Activated naive CD4-positive, alpha-beta T cell treated with anti-CD3 and anti-CD28 coated beads, Interleukin-2, amount 10 ng/mL, durations not matched to agents 7 days and 5 days (primary cell): ENCODE measurements around the gene SMG6.
"Not testable (repeated sequence)": the region's sequence is repeated elsewhere in the genome, so short reads cannot be mapped to it uniquely, and the experiment has no call there.

Source experiments
- CTCF ChIA-PET: fragments of 350-600 bp; sonication (Branson Sonifier 250); formaldehyde crosslinking; loops from one replicate; lab custom pipeline; 2021; ENCODE audit warnings: antibody characterized with exemption; lab: Charles Lee
- DNase-seq: peaks from one replicate; pipeline ENCODE4 v3.0.0-alpha.2; 2020
- H3K27ac Mint-ChIP-seq: one replicate; pipeline ENCODE4 v1.8.0; 2021; ENCODE audit warnings: mild to moderate bottlenecking, moderate library complexity, mixed read lengths
- H3K27me3 Mint-ChIP-seq: one replicate; pipeline ENCODE4 v1.8.0; 2021; ENCODE audit warnings: mild to moderate bottlenecking, mixed read lengths
- H3K36me3 Mint-ChIP-seq: one replicate; pipeline ENCODE4 v1.8.0; 2021; ENCODE audit warnings: mixed read lengths
- H3K4me1 Mint-ChIP-seq: one replicate; pipeline ENCODE4 v1.8.0; 2021; ENCODE audit warnings: mixed read lengths
- H3K4me3 Mint-ChIP-seq: one replicate; pipeline ENCODE4 v1.8.0; 2021; ENCODE audit warnings: mild to moderate bottlenecking, moderate library complexity, mixed read lengths
- H3K9me3 Mint-ChIP-seq: one replicate; pipeline ENCODE4 v1.8.0; 2021; ENCODE audit warnings: mixed read lengths

SMG6 gene

DNA sequence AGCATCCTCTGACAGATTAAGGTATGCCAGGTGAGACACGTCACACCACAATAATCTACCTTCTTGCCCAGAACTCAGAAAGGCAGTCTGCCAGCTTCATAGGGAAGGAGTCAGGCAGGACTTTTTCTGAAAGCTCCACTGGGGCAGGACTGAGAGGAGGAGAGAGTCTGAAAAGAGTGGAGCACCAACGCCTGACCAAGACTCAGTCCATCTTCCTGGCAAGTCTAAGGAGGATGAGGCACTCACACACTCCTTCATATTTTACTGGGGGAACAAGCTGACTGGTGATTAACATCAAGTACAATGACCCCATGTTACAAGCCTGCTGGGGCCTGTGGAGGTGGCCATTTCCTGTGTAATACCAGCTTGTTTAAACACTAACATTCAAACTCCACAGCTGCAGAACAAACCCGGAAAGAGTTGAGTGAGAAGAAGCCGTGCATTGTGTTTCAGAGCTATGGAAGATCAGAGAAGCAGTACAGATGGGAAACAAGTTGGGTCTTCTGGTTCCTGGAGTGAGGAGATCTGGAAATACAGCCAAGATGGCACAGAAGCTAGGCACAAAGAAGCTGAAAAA, 126.3 kb downstream of the SMG6 start:
- no peaks in the 10 kb centered on the region for H3K27me3 Mint-ChIP-seq
- peaks cover 47% of the 10 kb centered on the region for H3K4me1 Mint-ChIP-seq
- CTCF ChIA-PET: interaction anchor here (1.1 to 1.3 kb wide), 2 partner anchors 12 to 67 kb away, joined by 3 read pairs; no protein-coding TSS in a partner anchor
- H3K9me3 Mint-ChIP-seq: no peaks in the 10 kb centered on the region
- no peak overlapping the region for H3K4me3 Mint-ChIP-seq
- no peak for DNase-seq
- H3K27ac Mint-ChIP-seq: no peak overlapping the region
- peaks cover 52% of the 10 kb centered on the region for H3K36me3 Mint-ChIP-seq

DNA sequence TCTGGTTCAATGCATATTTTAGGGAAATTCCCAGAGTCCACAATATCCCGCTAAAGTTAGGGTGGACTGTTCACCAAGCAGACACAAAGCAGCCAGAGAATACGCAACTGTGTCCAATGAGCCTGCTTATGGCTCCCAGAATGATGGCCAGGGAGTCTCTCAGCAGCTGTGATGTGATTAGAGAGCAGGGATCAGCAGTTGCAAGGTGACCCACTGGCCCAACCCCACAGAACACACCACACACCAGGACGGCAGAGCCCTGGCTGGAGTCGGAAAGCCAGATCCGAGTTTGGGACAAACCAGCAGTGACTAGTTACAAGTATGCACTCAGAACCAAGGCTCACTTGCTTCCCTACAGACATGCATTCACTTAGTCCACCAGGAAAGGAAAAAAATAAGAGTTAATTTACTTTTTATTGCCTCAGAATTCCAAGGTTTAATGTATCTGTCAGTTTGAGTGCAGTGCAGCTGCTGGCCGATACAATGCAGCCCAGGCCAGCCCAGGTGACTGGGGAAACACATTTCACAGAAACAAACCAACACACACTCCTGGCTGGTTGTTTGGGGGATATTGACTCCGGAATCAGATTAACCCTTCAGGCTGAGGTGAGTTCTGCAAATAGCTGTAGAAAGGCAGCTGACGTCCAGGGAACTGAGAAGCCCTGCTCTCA, 127.0 kb downstream of the SMG6 start:
- H3K27me3 Mint-ChIP-seq: no peaks in the 10 kb centered on the region
- CTCF ChIA-PET: interaction anchor here (1.0 to 1.3 kb wide), 3 partner anchors 11 to 117 kb away, joined by 3 read pairs; no protein-coding TSS in a partner anchor
- H3K4me3 Mint-ChIP-seq: no peak overlapping the region
- peaks cover 51% of the 10 kb centered on the region for H3K36me3 Mint-ChIP-seq
- peaks cover 41% of the 10 kb centered on the region for H3K4me1 Mint-ChIP-seq
- H3K27ac Mint-ChIP-seq: peak overlapping the region; percentile 12
- no peaks in the 10 kb centered on the region for H3K9me3 Mint-ChIP-seq
- DNase-seq: no peak

DNA sequence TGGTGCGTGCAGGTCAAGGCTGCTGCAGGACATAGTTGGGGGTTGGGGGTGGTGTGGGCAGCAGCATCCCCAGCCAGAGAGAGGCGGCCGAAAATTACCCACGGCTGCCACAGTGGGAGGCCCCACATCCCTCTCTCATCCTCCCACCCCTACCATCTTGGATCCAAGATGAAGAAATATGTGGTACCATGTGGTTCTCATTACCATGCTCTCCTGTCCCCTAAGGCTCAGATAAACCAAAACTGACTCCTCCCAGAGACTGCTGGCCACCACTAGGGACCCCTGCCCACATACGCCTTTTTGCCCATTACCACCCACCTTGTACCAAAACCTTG, 128.3 kb downstream of the SMG6 start:
- peaks cover 39% of the 10 kb centered on the region for H3K4me1 Mint-ChIP-seq
- no peaks in the 10 kb centered on the region for H3K9me3 Mint-ChIP-seq
- CTCF ChIA-PET: interaction anchor here (1.7 kb wide), 1 partner anchor 39 kb away, joined by 3 read pairs; no protein-coding TSS in a partner anchor
- H3K36me3 Mint-ChIP-seq: peaks cover 53% of the 10 kb centered on the region
- no peaks in the 10 kb centered on the region for H3K27me3 Mint-ChIP-seq
- H3K27ac Mint-ChIP-seq: peak overlapping the region; percentile 47
- H3K4me3 Mint-ChIP-seq: no peak overlapping the region
- DNase-seq: no peak

DNA sequence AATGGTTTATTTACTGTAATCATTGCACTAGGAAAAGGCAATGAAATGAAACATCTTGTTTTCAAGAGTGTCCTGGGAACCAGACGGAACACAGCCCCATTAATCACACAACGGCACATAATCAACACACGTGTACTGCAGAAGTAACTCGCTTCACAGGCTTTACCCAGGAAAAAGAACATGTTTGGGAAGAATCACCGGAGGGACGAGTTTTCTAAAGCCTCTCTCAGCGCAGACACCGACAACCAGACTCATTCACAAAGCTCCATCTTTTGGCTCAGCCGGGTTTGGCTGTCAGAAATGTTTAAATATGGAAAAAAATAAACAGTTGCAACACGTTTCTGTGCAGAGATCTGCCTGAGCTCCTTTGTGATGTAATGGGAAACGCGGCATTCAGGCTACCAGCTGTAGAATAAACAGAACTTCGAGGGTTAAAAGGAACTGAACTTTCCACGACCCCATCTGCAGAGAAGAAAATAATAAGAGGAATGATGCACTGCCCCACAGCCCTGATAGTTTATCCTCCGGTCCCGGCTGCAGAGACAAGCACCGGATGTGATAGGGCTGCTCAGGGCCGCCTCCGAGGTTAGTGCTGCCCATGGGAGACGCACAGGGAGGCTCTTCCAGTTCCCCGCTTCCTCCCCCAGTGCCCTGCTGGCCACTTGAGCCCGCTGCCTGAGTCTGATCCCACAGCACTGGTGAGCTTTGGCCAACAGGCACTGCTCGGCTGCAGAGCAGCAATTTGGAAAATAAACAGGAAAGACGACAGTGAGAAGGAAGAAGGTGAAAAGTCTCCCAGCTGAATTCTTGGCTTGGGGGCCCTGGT, 128.9 kb downstream of the SMG6 start:
- H3K4me1 Mint-ChIP-seq: peaks cover 39% of the 10 kb centered on the region
- H3K27ac Mint-ChIP-seq: peak overlapping the region; percentile 67
- H3K9me3 Mint-ChIP-seq: no peaks in the 10 kb centered on the region

DNA sequence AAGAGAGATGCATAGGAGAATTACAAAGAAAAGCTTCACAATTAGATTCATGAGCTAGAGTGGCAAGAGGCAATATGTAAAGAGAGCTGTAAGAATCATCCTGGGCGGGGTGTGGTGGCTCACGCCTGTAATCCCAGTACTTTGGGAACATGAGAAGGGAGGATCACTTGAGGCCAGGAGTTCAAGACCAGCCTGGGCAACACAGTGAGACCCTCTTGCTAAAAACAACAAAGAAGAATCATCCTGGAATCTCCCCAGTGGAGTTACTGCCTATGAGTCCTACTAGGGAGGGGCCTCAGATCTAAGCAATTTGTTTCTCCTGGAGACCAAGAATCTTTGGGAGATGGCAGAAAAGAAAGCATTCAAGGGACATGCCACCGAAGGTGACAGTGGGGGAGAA, 129.6 kb downstream of the SMG6 start:
- no peak for DNase-seq
- Mint-ChIP-seq H3K36me3 (peaks cover 60% of the 10 kb centered on the region), H3K4me1 (peaks cover 39% of the 10 kb centered on the region), H3K27me3 (no peaks in the 10 kb centered on the region), H3K4me3 (no peak overlapping the region), H3K27ac (peak overlapping the region; percentile 50), H3K9me3 (no peaks in the 10 kb centered on the region)
- CTCF ChIA-PET: no interaction called here

More for the DNA sequence above, 128.9 kb downstream of the SMG6 start:
- Mint-ChIP-seq H3K27me3 (no peaks in the 10 kb centered on the region), H3K4me3 (no peak overlapping the region), H3K36me3 (peaks cover 54% of the 10 kb centered on the region)
- CTCF ChIA-PET: interaction anchor here (1.7 kb wide), 1 partner anchor 39 kb away, joined by 3 read pairs; no protein-coding TSS in a partner anchor
- no peak for DNase-seq

DNA sequence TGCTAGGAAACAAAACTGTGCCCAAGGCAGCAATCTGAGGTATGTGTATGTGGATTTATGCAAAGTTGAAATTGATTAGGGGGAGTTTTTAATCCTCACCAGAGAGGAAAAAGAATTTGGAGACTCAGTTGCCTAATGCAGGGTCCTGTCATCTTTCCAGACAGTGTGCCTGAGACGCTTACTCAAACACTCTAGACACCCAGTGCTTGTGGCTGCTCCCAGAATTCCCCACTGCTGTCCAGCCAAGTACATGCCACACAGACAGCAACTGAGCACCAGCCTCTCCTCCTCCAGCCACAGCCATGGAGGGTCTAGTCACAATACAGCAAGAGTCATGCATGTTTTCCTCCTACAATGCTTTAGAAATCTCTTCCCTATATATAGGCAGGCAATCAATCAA, 130.6 kb downstream of the SMG6 start:
- H3K4me3 Mint-ChIP-seq: no peak overlapping the region
- no peak overlapping the region for H3K27ac Mint-ChIP-seq
- CTCF ChIA-PET: interaction anchor here (0.7 kb wide), 1 partner anchor 104 kb away, joined by 4 read pairs; no protein-coding TSS in a partner anchor
- peaks cover 60% of the 10 kb centered on the region for H3K36me3 Mint-ChIP-seq
- peaks cover 37% of the 10 kb centered on the region for H3K4me1 Mint-ChIP-seq
- DNase-seq: no peak
- H3K27me3 Mint-ChIP-seq: no peaks in the 10 kb centered on the region
- H3K9me3 Mint-ChIP-seq: no peaks in the 10 kb centered on the region

DNA sequence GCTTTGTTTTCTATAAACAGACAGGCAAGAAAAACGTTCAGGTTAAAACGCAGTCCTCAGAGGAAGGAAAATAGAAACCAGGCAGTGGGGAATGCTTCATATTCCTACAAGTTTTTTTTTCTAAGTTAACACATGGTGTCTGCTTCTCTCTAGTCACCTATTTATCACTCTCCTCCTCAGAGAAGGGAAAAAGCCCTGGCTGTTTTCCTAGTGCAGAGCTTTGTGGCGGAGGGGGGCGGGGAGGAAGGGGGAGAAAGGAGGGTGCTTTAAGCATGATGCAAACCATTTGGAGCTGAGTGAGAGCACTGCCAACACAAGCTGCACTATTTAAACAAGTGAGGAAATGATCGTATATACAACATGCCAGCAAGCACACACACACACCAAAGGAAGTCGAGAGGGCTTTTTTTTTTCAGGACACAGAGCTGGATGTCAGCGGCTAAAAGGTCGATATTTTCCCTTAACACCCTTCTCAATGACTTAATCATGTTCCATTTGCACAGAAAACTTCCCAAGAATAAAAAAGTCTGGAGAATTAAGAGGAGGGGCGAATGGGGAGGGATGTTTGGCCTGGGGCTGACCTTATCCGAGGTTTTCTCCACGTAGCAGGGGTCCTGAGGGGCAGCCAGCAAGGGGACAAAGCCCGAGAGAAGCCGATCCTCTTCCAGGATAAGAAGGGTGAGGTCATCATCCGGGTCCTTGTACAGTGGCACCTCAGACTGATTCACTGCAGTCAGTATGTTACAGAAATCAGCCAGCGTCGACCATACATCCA, 131.3 kb downstream of the SMG6 start:
- Mint-ChIP-seq H3K9me3 (no peaks in the 10 kb centered on the region), H3K4me3 (no peak overlapping the region), H3K27me3 (no peaks in the 10 kb centered on the region), H3K4me1 (peaks cover 32% of the 10 kb centered on the region), H3K36me3 (peaks cover 55% of the 10 kb centered on the region), H3K27ac (no peak overlapping the region)
- DNase-seq: no peak
- CTCF ChIA-PET: interaction anchor here (0.7 kb wide), 1 partner anchor 103 kb away, joined by 4 read pairs; no protein-coding TSS in a partner anchor

DNA sequence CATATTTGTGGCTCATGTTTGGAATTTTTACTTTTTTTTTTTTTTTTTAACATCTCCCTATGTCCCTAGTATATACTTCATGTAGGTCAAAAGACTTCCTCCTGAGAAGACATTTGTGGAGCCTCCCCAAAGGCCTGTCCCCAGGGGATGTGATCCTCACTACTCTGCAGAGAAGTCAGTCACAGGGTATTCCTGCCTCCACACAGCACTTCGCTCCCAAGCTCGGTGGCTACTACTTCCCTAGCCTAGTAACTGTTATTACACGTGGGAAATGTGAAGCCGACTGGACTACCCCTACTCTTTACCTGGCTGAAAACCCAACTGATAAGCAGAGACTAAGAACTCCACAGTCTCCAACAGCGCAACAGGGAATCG, 131.9 kb downstream of the SMG6 start:
- Mint-ChIP-seq H3K9me3 (no peaks in the 10 kb centered on the region), H3K4me3 (no peak overlapping the region), H3K4me1 (peaks cover 29% of the 10 kb centered on the region), H3K27me3 (no peaks in the 10 kb centered on the region), H3K36me3 (peaks cover 54% of the 10 kb centered on the region), H3K27ac (no peak overlapping the region)
- no peak for DNase-seq
- CTCF ChIA-PET: no interaction called here

DNA sequence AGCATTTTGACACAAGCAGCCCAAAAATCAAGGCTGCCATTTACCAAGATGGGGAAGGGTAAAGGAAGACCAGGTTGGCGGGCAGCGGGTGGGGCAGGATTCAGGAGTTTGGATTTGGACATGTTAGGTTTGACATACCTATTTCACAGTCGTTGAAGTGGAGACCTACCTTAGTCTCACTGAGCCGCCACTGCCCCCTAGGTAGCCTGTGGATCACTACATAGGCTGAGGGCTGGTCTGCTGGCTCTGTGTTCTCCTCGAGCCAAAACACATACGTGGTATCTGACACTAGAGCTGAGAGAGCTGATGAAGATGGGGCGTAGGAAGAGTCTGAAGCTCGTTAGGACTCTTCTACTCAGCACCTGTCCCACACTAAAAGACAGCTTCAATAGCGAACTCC, 133.6 kb downstream of the SMG6 start:
- H3K27me3 Mint-ChIP-seq: no peaks in the 10 kb centered on the region
- no peak overlapping the region for H3K27ac Mint-ChIP-seq
- peaks cover 53% of the 10 kb centered on the region for H3K36me3 Mint-ChIP-seq

DNA sequence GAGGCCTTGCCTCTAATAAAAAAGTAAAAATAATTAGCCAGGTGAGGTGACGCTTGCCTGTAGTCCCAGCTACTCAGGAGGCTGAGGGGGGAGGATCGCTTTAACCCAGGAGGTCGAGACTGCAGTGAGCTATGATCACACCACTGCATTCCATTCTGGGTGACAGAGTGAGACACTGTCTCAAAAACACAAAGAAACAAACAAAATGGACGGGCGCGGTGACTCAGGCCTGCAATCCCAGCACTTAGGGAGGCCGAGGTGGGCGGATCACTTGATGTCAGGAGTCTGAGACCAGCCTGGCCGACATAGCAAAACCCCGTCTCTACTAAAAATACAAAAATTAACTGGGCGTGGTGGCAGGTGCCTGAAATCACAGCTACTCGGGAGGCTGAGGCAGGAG, 137.9 kb downstream of the SMG6 start:
- H3K9me3 Mint-ChIP-seq, DNase-seq, H3K27me3 Mint-ChIP-seq, H3K27ac Mint-ChIP-seq, H3K4me1 Mint-ChIP-seq, H3K4me3 Mint-ChIP-seq: not testable (repeated sequence)
- H3K36me3 Mint-ChIP-seq: peaks cover 36% of the 10 kb centered on the region
- CTCF ChIA-PET: interaction anchor here (0.8 to 1.4 kb wide), 2 partner anchors 11 to 111 kb away, joined by 3 read pairs; partner anchors contain the start of gene HIC1

More for the DNA sequence above, 133.6 kb downstream of the SMG6 start:
- Mint-ChIP-seq H3K4me1 (peaks cover 13% of the 10 kb centered on the region), H3K4me3 (no peak overlapping the region), H3K9me3 (no peaks in the 10 kb centered on the region)
- DNase-seq: peak; percentile 46
- CTCF ChIA-PET: interaction anchor here (0.8 to 1.2 kb wide), 3 partner anchors 74 to 105 kb away, joined by 3 to 4 read pairs (median 3); no protein-coding TSS in a partner anchor

DNA sequence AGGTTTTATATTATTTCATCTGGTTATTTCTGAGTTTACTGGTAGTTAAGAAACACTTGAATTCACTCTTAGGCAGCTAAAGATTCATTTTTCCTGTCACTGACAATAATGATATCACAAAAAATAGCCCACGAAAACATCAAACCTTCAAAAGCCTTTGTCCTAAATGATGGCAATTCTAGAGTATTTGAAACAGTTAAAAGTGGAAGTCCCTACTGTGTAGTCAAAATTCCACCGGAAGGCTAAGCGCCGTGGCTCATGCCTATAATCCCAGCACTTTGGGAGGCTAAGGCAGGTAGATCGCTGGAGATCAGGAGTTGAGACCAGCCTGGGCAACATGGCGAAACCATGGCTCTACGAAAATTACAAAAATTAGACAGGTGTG, 145.2 kb downstream of the SMG6 start:
- H3K27me3 Mint-ChIP-seq: no peaks in the 10 kb centered on the region
- no peak overlapping the region for H3K27ac Mint-ChIP-seq
- no peak overlapping the region for H3K4me3 Mint-ChIP-seq
- CTCF ChIA-PET: interaction anchor here (0.7 to 1.2 kb wide), 2 partner anchors 9 to 35 kb away, joined by 3 to 7 read pairs; no protein-coding TSS in a partner anchor
- H3K36me3 Mint-ChIP-seq: peaks cover 49% of the 10 kb centered on the region
- H3K4me1 Mint-ChIP-seq: peaks cover 12% of the 10 kb centered on the region
- no peak for DNase-seq
- no peaks in the 10 kb centered on the region for H3K9me3 Mint-ChIP-seq

DNA sequence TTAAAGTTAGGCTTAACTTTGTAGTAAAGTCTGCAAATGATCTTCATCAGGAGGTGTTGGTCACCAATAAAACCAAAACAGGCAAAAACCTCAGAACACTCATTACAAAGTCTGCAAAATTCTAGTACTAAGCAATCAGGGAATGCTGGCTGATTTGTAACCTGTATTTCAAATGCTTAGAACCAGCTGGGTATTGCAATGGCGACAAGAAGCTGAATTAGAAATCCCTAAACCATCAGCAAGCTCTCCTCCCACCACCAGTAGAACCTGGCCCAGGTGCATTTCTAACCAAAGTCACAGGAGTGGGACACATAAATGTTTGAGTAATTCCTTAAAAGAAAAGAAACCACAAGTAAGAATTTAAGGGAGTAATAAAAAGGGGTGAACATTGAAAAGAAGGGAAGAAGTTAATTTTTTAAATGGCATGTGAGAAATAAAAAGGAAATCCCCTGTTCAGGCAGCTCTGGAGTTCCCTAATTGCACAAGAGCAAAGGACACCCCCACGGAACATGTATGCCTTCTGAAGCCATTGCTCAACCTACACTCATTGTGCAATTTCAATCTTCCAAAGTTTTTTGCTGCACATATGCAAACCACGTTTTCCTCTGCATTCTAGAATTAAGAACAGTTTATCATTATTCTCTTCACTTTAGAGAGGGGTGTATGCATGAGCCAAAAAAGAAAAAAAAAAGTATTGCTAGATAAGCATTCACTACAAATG, 145.8 kb downstream of the SMG6 start:
- no peak for DNase-seq
- Mint-ChIP-seq H3K9me3 (no peaks in the 10 kb centered on the region), H3K36me3 (peaks cover 53% of the 10 kb centered on the region), H3K4me3 (no peak overlapping the region), H3K27me3 (no peaks in the 10 kb centered on the region), H3K4me1 (peaks cover 12% of the 10 kb centered on the region), H3K27ac (no peak overlapping the region)
- CTCF ChIA-PET: interaction anchor here (0.7 to 1.2 kb wide), 3 partner anchors 9 to 52 kb away, joined by 3 to 7 read pairs (median 4); no protein-coding TSS in a partner anchor

DNA sequence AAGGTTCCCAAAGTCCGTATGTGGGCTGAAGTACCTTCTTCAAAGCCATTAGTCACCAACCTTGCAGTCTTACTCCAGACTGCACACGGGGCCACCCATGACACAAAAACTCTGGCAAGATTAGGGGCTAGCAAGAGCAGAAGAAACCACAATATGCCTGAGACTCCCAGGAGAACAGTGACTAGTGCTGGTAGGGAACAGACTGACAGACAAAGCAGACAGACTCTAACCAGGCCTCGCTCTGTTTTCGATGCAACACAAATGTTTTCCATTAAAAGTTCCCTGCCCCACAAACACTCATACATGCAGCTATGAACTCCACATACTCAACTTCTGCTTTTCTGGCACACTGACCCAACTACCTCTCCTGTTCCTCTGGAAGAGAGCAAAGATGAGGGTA, 146.5 kb downstream of the SMG6 start:
- Mint-ChIP-seq H3K27ac (peak overlapping the region; percentile 19), H3K4me3 (no peak overlapping the region), H3K9me3 (no peaks in the 10 kb centered on the region)

More for the DNA sequence above, 146.5 kb downstream of the SMG6 start:
- DNase-seq: no peak
- Mint-ChIP-seq H3K36me3 (peaks cover 57% of the 10 kb centered on the region), H3K27me3 (no peaks in the 10 kb centered on the region), H3K4me1 (peaks cover 12% of the 10 kb centered on the region)
- CTCF ChIA-PET: interaction anchor here (0.9 to 1.0 kb wide), 2 partner anchors 52 to 88 kb away, joined by 3 to 4 read pairs; no protein-coding TSS in a partner anchor
